SH-SY5Y (cell line): ENCODE results near the gene PIP5K1B.

Experiments
- GATA2 ChIP-seq: IDR thresholded peaks from 2 replicates; pipeline ENCODE4 v1.6.1; 2011; ENCODE audit warnings: mild to moderate bottlenecking, low read depth, low read length
- GATA3 ChIP-seq: IDR thresholded peaks from 2 replicates; pipeline ENCODE4 v1.6.1; 2011; ENCODE audit warnings: low read depth, mild to moderate bottlenecking, low read length, moderate library complexity

- TF ChIP-seq GATA2 (no peak), GATA3 (no peak)
Observed at GRCh38 chr9:68672625-68673024, 32.4 kb upstream of the PIP5K1B start.
